ENCODE measurements around the gene ZFP28. TPM values are rescaled to one million over a fixed set of nuclear protein-coding genes. Genes with fewer than 3 reads are reported as not detected.
A peak's percentile ranks its signal among the peaks of the same experiment; 100 is the strongest.

The ZFP28 gene
- total RNA-seq: 5.4 and 7.5 TPM in 2 replicates
- polyA plus RNA-seq: 1.8 TPM in 2 replicates
- 1.9 and 2.3 TPM in 2 replicates for polyA plus RNA-seq (2011; cell fraction: cytosol; rRNA removed)
- 8.9 and 9.5 TPM in 2 replicates for polyA plus RNA-seq (2011; cell fraction: nucleus; rRNA removed)
- polyA plus RNA-seq (2012): 1.9 and 2.0 TPM in 2 replicates
- polyA minus RNA-seq: 5.1 and 5.9 TPM in 2 replicates
- polyA minus RNA-seq (2011; cell fraction: cytosol; rRNA and poly(A)+ RNA removed): not detected
- 5.9 and 8.2 TPM in 2 replicates for polyA minus RNA-seq (2011; cell fraction: nucleus; rRNA and poly(A)+ RNA removed)
- percentile 56 among the genes with signal in this experiment for Bru-seq, nascent RNA
- percentile 62 among the genes with signal in this experiment for BruChase-seq, experiment 1, labeled RNA remaining after a 6-hour chase
- BruChase-seq, experiment 2, labeled RNA remaining after a 2-hour chase: percentile 58 among the genes with signal in this experiment
- long read RNA-seq, full-length matches to known transcripts: 7 of 10 reads
- long read RNA-seq, partial matches to known transcripts: 0 of 10 reads
- long read RNA-seq, other reads (novel, unspliced or antisense): 3 of 10 reads

- ChIA-PET POLR2A (no interaction called here), CTCF (no interaction called here)
- Histone ChIP-seq H3K27me3 (ENCODE audit: control insufficient read depth in 2 of 2, insufficient read depth in 2 of 2, low read length in 2 of 2) (no peaks in the 10 kb centered on the region), H4K20me1 (replicated peaks; ENCODE audit: control insufficient read depth, extremely low read depth, insufficient read depth, low read length) (no peaks in the 10 kb centered on the region), H3K9me3 (replicated peaks; ENCODE audit: control insufficient read depth, insufficient read depth, low read length) (no peaks in the 10 kb centered on the region), H3K9ac (replicated peaks; ENCODE audit: extremely low read depth, insufficient read depth, low read length) (peak within 1 kb of the TSS; percentile 46), H3K4me1 (ENCODE audit: control insufficient read depth, extremely low read depth, insufficient read depth, low read length) (peaks cover 9% of the 10 kb centered on the region), H3K79me2 (ENCODE audit: control insufficient read depth, insufficient read depth, low read length) (no peaks in the 10 kb centered on the region), H3K27ac (ENCODE audit: insufficient read depth, low read depth, low read length) (peak within 1 kb of the TSS; percentile 63), H3K4me3 (replicated peaks in 1 of 3; ENCODE audit: insufficient read depth in 1 of 3, low read depth in 1 of 3, low read length in 3 of 3) (peak within 1 kb of the TSS; percentile 69 to 97 (median 78)), H3K4me2 (ENCODE audit: insufficient read depth, low read length) (peak within 1 kb of the TSS; percentile 68), H2AFZ (ENCODE audit: low read depth, low read length) (peak within 1 kb of the TSS; percentile 99), H3K9me1 (replicated peaks; ENCODE audit: control insufficient read depth, extremely low read depth, insufficient read depth, low read length) (no peaks in the 10 kb centered on the region), H3K36me3 (ENCODE audit: control insufficient read depth in 2 of 2, extremely low read depth in 1 of 2, insufficient read depth in 2 of 2, low read length in 2 of 2) (no peaks in the 10 kb centered on the region)
- intact Hi-C loops (cut with micrococcal nuclease) (loop anchor here (1.0 to 2.0 kb wide), 5 partner anchors 28 to 225 kb away; partner anchors contain the start of genes ZNF470, ZNF471, ZNF582 and ZNF71), dilution Hi-C loops (cut with MboI; ENCODE audit: extremely low pct_ligation_motif_present, low sequenced_read_pairs) (no loop called here)
- BruUV-seq (replicated peaks): no TSS peak
- FAIRE-seq (no peak), DNase-seq (ENCODE audit: low read depth, low spot score) (no peak)
- TF ChIP-seq POLR2AphosphoS5 (IDR thresholded peaks at IDR 0.05; ENCODE audit: insufficient read depth, low read depth, low read length): no peak
- TF ChIP-seq EZH2 (IDR thresholded peaks at IDR 0.05; ENCODE audit: borderline replicate concordance, low read depth, low read length, severe bottlenecking): no peak
- TF ChIP-seq MAX (IDR thresholded peaks at IDR 0.05; ENCODE audit: insufficient read depth, insufficient read length): no peak
- no peak for TF ChIP-seq MYC (IDR thresholded peaks at IDR 0.05; ENCODE audit: low read depth, low read length)
- no peak for TF ChIP-seq GATA2 (IDR thresholded peaks at IDR 0.05; ENCODE audit: insufficient read depth, insufficient read length, low read depth, low read length)
These were observed at the start of gene ZFP28 for GRCh38 chr19:56538761-56539263. Gene ZFP28, plus strand, starts transcription at chr19:56538948. Its CDS starts 71 bp downstream, at chr19:56539019.

GRCh38 chr19:56491399-56491798 is 47.3 kb upstream of the ZFP28 start:
- H3K36me3 ChIP-seq (ENCODE audit: control insufficient read depth in 2 of 2, extremely low read depth in 1 of 2, insufficient read depth in 2 of 2, low read length in 2 of 2): no peaks in the 10 kb centered on the region
- ChIA-PET POLR2A (no interaction called here), CTCF (no interaction called here)
- H3K4me3 ChIP-seq (replicated peaks in 1 of 3; ENCODE audit: insufficient read depth in 1 of 3, low read depth in 1 of 3, low read length in 3 of 3): no peak overlapping the region
- TF ChIP-seq MYC (IDR thresholded peaks at IDR 0.05; ENCODE audit: low read depth, low read length) (no peak), POLR2A (IDR thresholded peaks at IDR 0.05; ENCODE audit: low read depth, low read length) (no peak), MAX (IDR thresholded peaks at IDR 0.05; ENCODE audit: insufficient read depth, insufficient read length) (no peak), CTCF (IDR thresholded peaks at IDR 0.05; ENCODE audit: extremely low read depth in 1 of 2, insufficient read depth in 1 of 2, low read depth in 1 of 2, low read length in 2 of 2) (no peak), FOS (IDR thresholded peaks at IDR 0.05; ENCODE audit: borderline replicate concordance, insufficient read depth, low read length) (no peak), GATA2 (IDR thresholded peaks at IDR 0.05; ENCODE audit: insufficient read depth, insufficient read length, low read depth, low read length) (no peak), JUN (IDR thresholded peaks at IDR 0.05; ENCODE audit: borderline replicate concordance, insufficient read depth, insufficient read length, low read depth) (no peak), EZH2 (IDR thresholded peaks at IDR 0.05; ENCODE audit: borderline replicate concordance, low read depth, low read length, severe bottlenecking) (no peak), POLR2AphosphoS5 (IDR thresholded peaks at IDR 0.05; ENCODE audit: insufficient read depth, low read depth, low read length) (no peak)
- no peaks in the 10 kb centered on the region for H3K9me1 ChIP-seq (replicated peaks; ENCODE audit: control insufficient read depth, extremely low read depth, insufficient read depth, low read length)
- FAIRE-seq (no peak), DNase-seq (ENCODE audit: low read depth, low spot score) (no peak)
- no peak overlapping the region for H3K9ac ChIP-seq (replicated peaks; ENCODE audit: extremely low read depth, insufficient read depth, low read length)
- H3K27ac ChIP-seq (ENCODE audit: insufficient read depth, low read depth, low read length): no peak overlapping the region
- dilution Hi-C loops (cut with MboI; ENCODE audit: extremely low pct_ligation_motif_present, low sequenced_read_pairs): no loop called here
- BruUV-seq (replicated peaks): no TSS peak
- intact Hi-C loops (cut with micrococcal nuclease): no loop called here
- H3K4me1 ChIP-seq (ENCODE audit: control insufficient read depth, extremely low read depth, insufficient read depth, low read length): no peaks in the 10 kb centered on the region
- H3K9me3 ChIP-seq (replicated peaks; ENCODE audit: control insufficient read depth, insufficient read depth, low read length): peaks cover 5% of the 10 kb centered on the region
- no peaks in the 10 kb centered on the region for H3K79me2 ChIP-seq (ENCODE audit: control insufficient read depth, insufficient read depth, low read length)
- no peak overlapping the region for H3K4me2 ChIP-seq (ENCODE audit: insufficient read depth, low read length)
- H4K20me1 ChIP-seq (replicated peaks; ENCODE audit: control insufficient read depth, extremely low read depth, insufficient read depth, low read length): no peaks in the 10 kb centered on the region
- no peak overlapping the region for H2AFZ ChIP-seq (ENCODE audit: low read depth, low read length)
- no peaks in the 10 kb centered on the region for H3K27me3 ChIP-seq (ENCODE audit: control insufficient read depth in 2 of 2, insufficient read depth in 2 of 2, low read length in 2 of 2)
